ENCODE results near the gene AQP12A. TPM values are rescaled to one million over a fixed set of nuclear protein-coding genes. Genes with fewer than 3 reads are reported as not detected.

The AQP12A gene
- total RNA-seq, 2 donors from 2014 or later, result 29.6 to 130 TPM

- TF ChIP-seq POLR2A (IDR thresholded peaks at IDR 0.05) (no peak), CTCF (IDR thresholded peaks at IDR 0.05) (no peak)
- ATAC-seq (no peak), DNase-seq (no peak)
- Histone ChIP-seq H3K36me3 (replicated peaks in 1 of 2; ENCODE audit: insufficient read depth in 1 of 2, low read depth in 2 of 2) (no peaks in the 10 kb centered on the region), H3K27me3 (no peaks in the 10 kb centered on the region), H3K9me3 (no peaks in the 10 kb centered on the region), H3K4me1 (no peaks in the 10 kb centered on the region), H3K4me3 (no peak overlapping the region), H3K27ac (no peak overlapping the region)
- WGBS, 2 donors, result 90% methylated on average over 9 of the region's 10 CpGs; no CpG with 5 or more reads in 1 of the 2 donors
- intact Hi-C loops (cut with DNase I), result no loop called here
These were observed 32.8 kb downstream of the AQP12A start for GRCh38 chr2:240724431-240724830.

DNA sequence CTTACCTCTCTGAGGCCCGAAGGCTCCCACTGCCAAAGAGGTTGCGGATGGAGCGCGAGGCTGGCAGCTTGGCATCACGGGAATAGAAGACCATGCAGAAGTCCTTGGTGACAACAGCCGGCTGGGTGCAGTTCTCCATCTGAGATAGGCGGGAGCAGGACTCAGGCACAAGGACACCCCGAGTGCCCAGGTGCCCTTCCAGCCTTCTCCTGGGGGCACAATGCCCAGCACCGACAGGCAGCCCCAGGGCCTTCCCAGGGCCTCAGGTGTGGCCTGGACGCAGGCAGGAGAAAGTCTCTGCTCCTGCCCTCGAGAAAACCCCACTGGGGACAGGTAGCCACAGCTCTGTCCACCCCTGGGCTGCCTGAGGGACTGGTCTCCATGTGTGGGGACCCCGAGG lies 33.6 kb downstream of the AQP12A start:
- Histone ChIP-seq H3K9me3 (no peaks in the 10 kb centered on the region), H3K4me3 (no peak overlapping the region), H3K27ac (no peak overlapping the region), H3K27me3 (no peaks in the 10 kb centered on the region), H3K4me1 (no peaks in the 10 kb centered on the region), H3K36me3 (replicated peaks in 1 of 2; ENCODE audit: insufficient read depth in 1 of 2, low read depth in 2 of 2) (no peaks in the 10 kb centered on the region)
- DNase-seq, result no peak
- intact Hi-C loops (cut with DNase I), result no loop called here
- TF ChIP-seq POLR2A (IDR thresholded peaks at IDR 0.05), result no peak
- 85 to 93% methylated on average over 5 to 11 of the region's 12 CpGs for WGBS, 2 donors
- ATAC-seq, result no peak

- no peak for DNase-seq
- intact Hi-C loops (cut with DNase I), result no loop called here
- no peak for ATAC-seq
- TF ChIP-seq CTCF (IDR thresholded peaks at IDR 0.05) (no peak), POLR2A (IDR thresholded peaks at IDR 0.05) (no peak)
- no peak overlapping the region for H3K27ac ChIP-seq
- H3K4me3 ChIP-seq, result no peak overlapping the region
- H3K27me3 ChIP-seq, result no peaks in the 10 kb centered on the region
- H3K9me3 ChIP-seq, result no peaks in the 10 kb centered on the region
- no peaks in the 10 kb centered on the region for H3K36me3 ChIP-seq (replicated peaks in 1 of 2; ENCODE audit: insufficient read depth in 1 of 2, low read depth in 2 of 2)
- WGBS, 2 donors, result 40 to 76% methylated on average over 1 to 7 of the region's 7 CpGs
- no peaks in the 10 kb centered on the region for H3K4me1 ChIP-seq
These were observed 34.0 kb downstream of the AQP12A start for GRCh38 chr2:240725671-240726070.

DNA sequence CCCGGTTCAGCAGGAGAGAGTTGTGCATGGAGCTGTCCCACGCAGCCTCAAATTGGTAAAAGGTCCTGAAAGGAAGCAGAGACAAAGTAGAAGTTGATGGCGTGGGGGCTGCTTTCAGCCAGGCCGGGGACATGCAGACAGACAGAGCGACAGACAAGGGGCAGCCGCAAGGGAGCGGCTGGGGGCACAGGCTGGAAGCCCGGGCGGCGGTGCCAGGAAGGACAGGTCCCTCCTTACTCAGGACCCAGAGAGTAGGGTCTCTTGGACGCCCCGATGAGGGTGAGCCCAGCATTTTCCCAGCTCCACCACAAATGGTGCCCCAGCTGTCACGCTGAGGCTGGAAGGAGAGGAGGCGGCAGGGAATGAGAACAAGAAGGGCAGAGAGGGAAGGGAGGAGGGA lies 35.2 kb downstream of the AQP12A start:
- DNase-seq, result no peak
- no peaks in the 10 kb centered on the region for H3K36me3 ChIP-seq (replicated peaks in 1 of 2; ENCODE audit: insufficient read depth in 1 of 2, low read depth in 2 of 2)
- H3K4me1 ChIP-seq, result no peaks in the 10 kb centered on the region
- 84 to 90% methylated on average over 14 of the region's 14 CpGs for WGBS, 2 donors
- H3K9me3 ChIP-seq, result no peaks in the 10 kb centered on the region
- no peak overlapping the region for H3K4me3 ChIP-seq
- TF ChIP-seq POLR2A (IDR thresholded peaks at IDR 0.05) (no peak), CTCF (IDR thresholded peaks at IDR 0.05) (no peak)
- no peak overlapping the region for H3K27ac ChIP-seq
- no peak for ATAC-seq
- intact Hi-C loops (cut with DNase I), result no loop called here
- no peaks in the 10 kb centered on the region for H3K27me3 ChIP-seq

DNA sequence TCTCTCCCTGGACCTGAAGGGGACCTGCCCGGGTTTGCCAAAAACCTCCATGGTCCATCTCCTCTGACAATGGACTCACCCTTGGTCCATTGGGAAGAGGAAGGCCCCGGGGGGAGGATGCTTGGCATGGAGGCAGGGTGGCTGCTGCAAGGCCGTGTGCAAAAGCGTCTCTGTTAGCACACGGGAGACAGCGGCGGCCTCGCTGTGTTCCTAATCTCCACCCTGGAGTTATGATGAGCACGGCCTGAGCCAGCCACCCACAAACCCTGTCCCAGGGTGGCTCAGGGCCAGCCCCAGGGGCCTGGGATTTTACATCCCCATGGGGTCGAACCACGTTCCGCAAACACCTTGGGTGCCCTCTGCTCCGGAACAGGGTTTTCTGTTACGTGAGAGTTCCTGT lies 35.8 kb downstream of the AQP12A start:
- H3K4me3 ChIP-seq, result no peak overlapping the region
- H3K27ac ChIP-seq, result no peak overlapping the region
- TF ChIP-seq CTCF (IDR thresholded peaks at IDR 0.05), result no peak
- no peak for TF ChIP-seq POLR2A (IDR thresholded peaks at IDR 0.05)
- no peaks in the 10 kb centered on the region for H3K9me3 ChIP-seq
- DNase-seq, result no peak
- H3K36me3 ChIP-seq (replicated peaks in 1 of 2; ENCODE audit: insufficient read depth in 1 of 2, low read depth in 2 of 2), result no peaks in the 10 kb centered on the region
- intact Hi-C loops (cut with DNase I), result no loop called here
- H3K27me3 ChIP-seq, result no peaks in the 10 kb centered on the region
- H3K4me1 ChIP-seq, result no peaks in the 10 kb centered on the region
- WGBS, 2 donors, result 87 to 88% methylated on average over 3 to 14 of the region's 14 CpGs
- no peak for ATAC-seq

Data from body of pancreas (tissue), 4 donors.